ENCODE measurements around the gene ATP5F1E. TPM values are rescaled to one million over a fixed set of nuclear protein-coding genes. Genes with fewer than 3 reads are reported as not detected.

The ATP5F1E gene
- total RNA-seq, 1 donor from 2014 or later, result 59.7 TPM

DNA sequence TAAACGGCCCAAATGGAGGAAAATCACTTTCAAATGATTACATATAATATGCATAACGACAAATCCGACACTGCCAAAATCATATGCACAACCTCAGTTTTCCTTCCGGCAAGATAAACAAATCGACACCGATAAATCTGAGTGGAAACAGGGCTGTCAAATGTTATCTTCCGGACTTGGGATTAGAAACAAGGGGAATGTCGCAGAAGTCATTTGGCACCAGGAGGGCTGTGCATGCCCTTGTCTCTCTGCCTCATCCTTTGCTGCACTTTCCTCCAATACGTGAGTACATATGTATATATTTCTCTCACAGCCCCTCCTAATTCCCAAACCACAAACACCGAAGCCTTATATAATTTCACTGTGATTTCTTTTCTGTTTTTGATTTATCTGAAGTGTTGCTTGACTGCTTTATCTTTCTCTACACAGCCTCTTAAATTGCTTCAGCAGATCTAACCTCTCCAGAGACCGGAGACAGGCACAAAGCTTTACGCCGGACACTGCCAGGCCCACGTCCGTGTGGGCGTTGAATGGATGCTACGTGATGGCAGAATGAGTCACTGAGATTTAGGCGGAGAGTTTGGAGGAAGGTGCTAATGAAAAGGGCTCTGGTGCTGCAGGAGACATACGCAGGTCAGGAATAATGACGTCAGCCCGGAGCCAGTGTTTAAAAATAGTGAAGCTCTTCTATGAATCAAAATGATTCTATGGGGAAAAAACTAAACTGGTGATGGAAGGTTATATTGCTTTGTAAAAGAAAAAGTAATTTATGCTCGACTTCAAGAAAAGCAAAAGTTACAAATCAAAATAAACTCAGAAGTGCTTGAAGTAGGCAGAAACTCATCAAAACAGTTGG is 31.5 kb upstream of the ATP5F1E start:
- Histone ChIP-seq H3K27ac (no peak overlapping the region), H3K4me3 (no peak overlapping the region), H3K4me1 (no peaks in the 10 kb centered on the region), H3K27me3 (no peaks in the 10 kb centered on the region), H3K36me3 (no peaks in the 10 kb centered on the region), H3K9me3 (no peaks in the 10 kb centered on the region)
- intact Hi-C loops (cut with DNase I), result no loop called here
- TF ChIP-seq, protein P1, sequence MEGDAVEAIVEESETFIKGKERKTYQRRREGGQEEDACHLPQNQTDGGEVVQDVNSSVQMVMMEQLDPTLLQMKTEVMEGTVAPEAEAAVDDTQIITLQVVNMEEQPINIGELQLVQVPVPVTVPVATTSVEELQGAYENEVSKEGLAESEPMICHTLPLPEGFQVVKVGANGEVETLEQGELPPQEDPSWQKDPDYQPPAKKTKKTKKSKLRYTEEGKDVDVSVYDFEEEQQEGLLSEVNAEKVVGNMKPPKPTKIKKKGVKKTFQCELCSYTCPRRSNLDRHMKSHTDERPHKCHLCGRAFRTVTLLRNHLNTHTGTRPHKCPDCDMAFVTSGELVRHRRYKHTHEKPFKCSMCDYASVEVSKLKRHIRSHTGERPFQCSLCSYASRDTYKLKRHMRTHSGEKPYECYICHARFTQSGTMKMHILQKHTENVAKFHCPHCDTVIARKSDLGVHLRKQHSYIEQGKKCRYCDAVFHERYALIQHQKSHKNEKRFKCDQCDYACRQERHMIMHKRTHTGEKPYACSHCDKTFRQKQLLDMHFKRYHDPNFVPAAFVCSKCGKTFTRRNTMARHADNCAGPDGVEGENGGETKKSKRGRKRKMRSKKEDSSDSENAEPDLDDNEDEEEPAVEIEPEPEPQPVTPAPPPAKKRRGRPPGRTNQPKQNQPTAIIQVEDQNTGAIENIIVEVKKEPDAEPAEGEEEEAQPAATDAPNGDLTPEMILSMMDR (IDR thresholded peaks at IDR 0.05), result no peak
- ATAC-seq (peak; percentile 37), DNase-seq (no peak)

DNA sequence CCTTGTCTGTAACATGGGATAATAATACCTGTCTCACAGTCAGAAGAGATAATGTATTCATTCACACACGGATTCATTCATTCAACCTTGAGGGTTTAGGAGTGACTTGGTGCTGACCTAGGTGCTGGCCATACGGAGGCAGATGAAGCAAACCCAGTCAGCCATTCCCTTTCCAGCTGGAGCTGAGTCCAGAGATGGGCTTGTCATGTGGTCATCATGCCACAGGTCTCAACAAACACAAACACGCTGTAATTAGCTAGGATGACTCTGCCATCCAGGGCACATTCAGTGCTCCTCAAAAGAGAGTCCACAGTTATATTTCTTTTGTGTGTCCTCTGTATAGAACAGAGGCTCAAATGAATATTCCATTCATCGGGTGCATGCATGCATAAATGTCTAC is 29.9 kb upstream of the ATP5F1E start:
- H3K27ac ChIP-seq, result no peak overlapping the region
- no peaks in the 10 kb centered on the region for H3K9me3 ChIP-seq
- no peak overlapping the region for H3K4me3 ChIP-seq
- H3K4me1 ChIP-seq, result no peaks in the 10 kb centered on the region
- intact Hi-C loops (cut with DNase I), result no loop called here
- ATAC-seq, result no peak
- TF ChIP-seq, protein P1 (IDR thresholded peaks at IDR 0.05), result no peak
- DNase-seq, result no peak
- no peaks in the 10 kb centered on the region for H3K36me3 ChIP-seq
- H3K27me3 ChIP-seq, result no peaks in the 10 kb centered on the region

DNA sequence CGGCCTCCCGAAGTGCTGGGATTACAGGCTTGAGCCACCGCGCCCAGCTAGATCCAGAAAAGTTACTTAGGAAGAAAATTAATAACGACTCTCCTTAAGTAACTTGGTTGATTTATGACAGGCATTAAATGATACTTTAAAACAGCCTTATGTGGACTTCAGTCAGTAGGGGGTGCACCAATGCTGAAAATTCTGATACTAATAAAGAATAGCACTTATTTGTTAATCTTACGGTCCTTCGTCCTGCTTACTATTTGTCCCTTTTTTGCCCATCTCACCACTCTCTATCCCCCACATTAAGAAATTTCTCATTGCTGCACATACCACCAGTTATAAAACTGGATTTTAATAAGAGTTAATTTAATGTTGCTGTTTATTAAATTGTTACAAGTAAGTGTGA is 23.2 kb upstream of the ATP5F1E start:
- intact Hi-C loops (cut with DNase I), result no loop called here
- H3K27me3 ChIP-seq, result no peaks in the 10 kb centered on the region
- TF ChIP-seq, protein P1 (IDR thresholded peaks at IDR 0.05), result peak; percentile 49
- no peaks in the 10 kb centered on the region for H3K4me1 ChIP-seq
- ATAC-seq (peak; percentile 43), DNase-seq (no peak)
- H3K27ac ChIP-seq, result no peak overlapping the region
- H3K4me3 ChIP-seq, result no peak overlapping the region
- no peaks in the 10 kb centered on the region for H3K9me3 ChIP-seq
- no peaks in the 10 kb centered on the region for H3K36me3 ChIP-seq

DNA sequence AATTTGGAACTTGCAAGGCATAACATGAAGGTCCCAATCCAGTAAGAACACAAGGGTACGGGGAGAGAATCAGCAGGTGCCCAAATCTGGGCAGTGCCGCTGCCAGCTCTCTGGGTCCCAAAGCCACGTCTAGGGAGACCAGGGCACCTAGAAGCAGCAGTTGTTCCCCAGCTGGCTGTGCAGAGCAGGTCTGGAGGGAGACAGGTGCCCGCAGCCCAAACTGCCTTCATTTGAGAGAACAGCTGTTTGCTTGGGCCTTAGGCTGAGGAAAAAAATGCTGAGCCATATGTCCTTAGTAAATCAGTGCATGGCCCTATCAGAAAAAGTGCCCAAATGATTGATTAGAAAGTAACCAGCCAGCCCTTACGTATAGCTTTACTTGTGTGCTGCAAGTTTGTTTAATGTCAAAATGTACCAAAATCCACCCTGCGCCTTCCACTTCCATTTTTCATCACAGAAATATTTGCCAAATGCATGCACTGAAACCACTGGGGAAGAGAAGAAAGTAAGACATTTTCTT is 19.6 kb upstream of the ATP5F1E start:
- intact Hi-C loops (cut with DNase I), result no loop called here
- no peak for ATAC-seq

DNA sequence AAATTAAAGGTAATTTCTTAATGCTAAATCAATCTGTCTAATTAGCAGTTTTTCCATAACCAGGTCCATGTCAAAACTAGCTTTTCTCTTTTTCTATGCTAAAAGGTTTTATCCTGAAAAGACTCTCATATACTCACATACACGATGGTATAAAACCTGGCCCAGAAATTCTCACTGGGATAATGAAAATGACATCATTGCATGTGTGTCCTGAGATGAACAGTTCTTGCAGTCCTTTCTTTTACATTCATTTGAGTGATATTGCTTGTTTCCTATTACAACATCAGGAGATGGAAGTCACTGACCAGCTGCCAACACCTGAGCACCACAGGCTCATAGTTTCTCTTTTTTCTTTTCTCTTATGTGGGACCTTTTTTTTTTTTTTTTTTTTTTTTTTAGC is 18.3 kb upstream of the ATP5F1E start:
- ATAC-seq, result no peak
- Histone ChIP-seq H3K27me3 (no peaks in the 10 kb centered on the region), H3K4me3 (no peak overlapping the region), H3K27ac (no peak overlapping the region), H3K36me3 (no peaks in the 10 kb centered on the region), H3K4me1 (no peaks in the 10 kb centered on the region), H3K9me3 (no peaks in the 10 kb centered on the region)
- TF ChIP-seq, protein P1 (IDR thresholded peaks at IDR 0.05), result no peak
- intact Hi-C loops (cut with DNase I), result no loop called here
- no peak for DNase-seq

More for the DNA sequence above, 19.6 kb upstream of the ATP5F1E start:
- DNase-seq, result no peak
- TF ChIP-seq, protein P1 (IDR thresholded peaks at IDR 0.05), result no peak
- Histone ChIP-seq H3K4me1 (no peaks in the 10 kb centered on the region), H3K27me3 (no peaks in the 10 kb centered on the region), H3K9me3 (no peaks in the 10 kb centered on the region), H3K27ac (no peak overlapping the region), H3K4me3 (no peak overlapping the region), H3K36me3 (no peaks in the 10 kb centered on the region)

Measured in upper lobe of right lung (tissue), 1 donor.